BE2C (cell line): ENCODE results near the gene TRPM7.
"Not testable (repeated sequence)": the region's sequence is repeated elsewhere in the genome, so short reads cannot be mapped to it uniquely, and the experiment has no call there.

ENCODE experiments used
- DNase-seq: peaks from one replicate; pipeline ENCODE4 v3.0.0-alpha.2; 2020
- H3K27me3 ChIP-seq: fragments of 250-450 bp; sonication (Bioruptor Pico); 2 replicates; pipeline ENCODE4 v1.5.1; 2020; ENCODE audit warnings: mild to moderate bottlenecking
- H3K36me3 ChIP-seq: fragments of 250-450 bp; sonication (Bioruptor Pico); 2 replicates; pipeline ENCODE4 v1.5.1; 2020; ENCODE audit warnings: mild to moderate bottlenecking
- H3K4me1 ChIP-seq: fragments of 250-450 bp; sonication (Bioruptor Pico); 2 replicates; pipeline ENCODE4 v1.5.1; 2020
- H3K4me3 ChIP-seq: 2 replicates; pipeline ENCODE4 v1.5.1; 2011; ENCODE audit warnings: low read depth, low read length
- H3K9me3 ChIP-seq: fragments of 250-450 bp; sonication (Bioruptor Pico); 2 replicates; pipeline ENCODE4 v1.5.1; 2020
- TF ChIP-seq, protein P1 (sequence below): IDR thresholded peaks from 2 replicates; pipeline ENCODE4 v1.5.1; 2012; ENCODE audit warnings: mild to moderate bottlenecking, low read depth, low read length

Gene TRPM7

GRCh38 chr15:50593761-50594160 is 92.8 kb downstream of the TRPM7 start:
- Histone ChIP-seq H3K27me3 (no peaks in the 10 kb centered on the region), H3K4me3 (no peak overlapping the region), H3K36me3 (peaks cover 64% of the 10 kb centered on the region), H3K4me1 (no peaks in the 10 kb centered on the region), H3K9me3 (no peaks in the 10 kb centered on the region)
- TF ChIP-seq, protein P1, sequence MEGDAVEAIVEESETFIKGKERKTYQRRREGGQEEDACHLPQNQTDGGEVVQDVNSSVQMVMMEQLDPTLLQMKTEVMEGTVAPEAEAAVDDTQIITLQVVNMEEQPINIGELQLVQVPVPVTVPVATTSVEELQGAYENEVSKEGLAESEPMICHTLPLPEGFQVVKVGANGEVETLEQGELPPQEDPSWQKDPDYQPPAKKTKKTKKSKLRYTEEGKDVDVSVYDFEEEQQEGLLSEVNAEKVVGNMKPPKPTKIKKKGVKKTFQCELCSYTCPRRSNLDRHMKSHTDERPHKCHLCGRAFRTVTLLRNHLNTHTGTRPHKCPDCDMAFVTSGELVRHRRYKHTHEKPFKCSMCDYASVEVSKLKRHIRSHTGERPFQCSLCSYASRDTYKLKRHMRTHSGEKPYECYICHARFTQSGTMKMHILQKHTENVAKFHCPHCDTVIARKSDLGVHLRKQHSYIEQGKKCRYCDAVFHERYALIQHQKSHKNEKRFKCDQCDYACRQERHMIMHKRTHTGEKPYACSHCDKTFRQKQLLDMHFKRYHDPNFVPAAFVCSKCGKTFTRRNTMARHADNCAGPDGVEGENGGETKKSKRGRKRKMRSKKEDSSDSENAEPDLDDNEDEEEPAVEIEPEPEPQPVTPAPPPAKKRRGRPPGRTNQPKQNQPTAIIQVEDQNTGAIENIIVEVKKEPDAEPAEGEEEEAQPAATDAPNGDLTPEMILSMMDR: no peak
- no peak for DNase-seq

GRCh38 chr15:50590288-50590687 is 96.3 kb downstream of the TRPM7 start:
- DNase-seq: no peak
- no peak overlapping the region for H3K4me3 ChIP-seq
- H3K27me3 ChIP-seq: no peaks in the 10 kb centered on the region
- TF ChIP-seq, protein P1: no peak
- H3K9me3 ChIP-seq: no peaks in the 10 kb centered on the region
- H3K4me1 ChIP-seq: no peaks in the 10 kb centered on the region
- H3K36me3 ChIP-seq: peaks cover 71% of the 10 kb centered on the region

DNA sequence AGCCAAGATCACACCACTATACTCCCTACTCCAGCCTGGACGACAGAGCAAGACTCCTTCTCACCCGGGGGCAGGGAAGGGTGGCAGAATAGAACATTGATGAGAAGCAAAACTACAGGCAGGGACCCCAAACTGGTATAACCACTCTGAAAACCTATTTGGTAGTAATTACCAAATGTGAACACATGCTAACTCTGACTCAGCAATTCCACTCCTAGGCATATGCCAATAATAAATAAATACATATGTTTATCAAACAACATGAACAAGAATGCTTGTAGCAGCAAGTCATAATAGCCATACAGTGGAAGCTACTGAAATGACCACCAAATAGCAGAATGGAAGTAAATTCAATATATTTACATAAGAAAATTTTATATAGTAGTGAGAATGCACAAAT is 109.1 kb downstream of the TRPM7 start:
- H3K27me3 ChIP-seq: no peaks in the 10 kb centered on the region
- TF ChIP-seq, protein P1: no peak
- H3K36me3 ChIP-seq: peaks cover 55% of the 10 kb centered on the region
- no peak overlapping the region for H3K4me3 ChIP-seq
- no peaks in the 10 kb centered on the region for H3K4me1 ChIP-seq
- H3K9me3 ChIP-seq: no peaks in the 10 kb centered on the region
- no peak for DNase-seq

- no peaks in the 10 kb centered on the region for H3K27me3 ChIP-seq
- no peaks in the 10 kb centered on the region for H3K9me3 ChIP-seq
- no peak overlapping the region for H3K4me3 ChIP-seq
- TF ChIP-seq, protein P1: no peak
- DNase-seq: no peak
- H3K4me1 ChIP-seq: no peaks in the 10 kb centered on the region
- H3K36me3 ChIP-seq: peaks cover 58% of the 10 kb centered on the region
These were observed 110.4 kb downstream of the TRPM7 start for GRCh38 chr15:50576166-50576565.

- not testable (repeated sequence) for H3K4me1 ChIP-seq, H3K27me3 ChIP-seq, H3K4me3 ChIP-seq, DNase-seq, H3K9me3 ChIP-seq
- H3K36me3 ChIP-seq: peaks cover 65% of the 10 kb centered on the region
These were observed 112.8 kb downstream of the TRPM7 start for GRCh38 chr15:50573842-50574241.

- H3K27me3 ChIP-seq: no peaks in the 10 kb centered on the region
- no peaks in the 10 kb centered on the region for H3K9me3 ChIP-seq
- peaks cover 38% of the 10 kb centered on the region for H3K36me3 ChIP-seq
- H3K4me1 ChIP-seq: no peaks in the 10 kb centered on the region
- no peak for DNase-seq
- H3K4me3 ChIP-seq: no peak overlapping the region
- TF ChIP-seq, protein P1: no peak
These were observed 122.8 kb downstream of the TRPM7 start for GRCh38 chr15:50563756-50564155.
